KMS-11 (cell line): Measurements from ENCODE around the gene RASA3.

Experiments
- H2AFZ ChIP-seq: fragments of 200-600 bp; sonication (generic); 2 replicates; pipeline ENCODE4 v1.6.1; 2016; ENCODE audit warnings: antibody characterized with exemption, mixed run types, low read depth
- H3K27ac ChIP-seq: fragments of 200-600 bp; sonication (generic); 2 replicates; pipeline ENCODE4 v1.6.1; 2016; ENCODE audit warnings: mild to moderate bottlenecking, mixed run types
- H3K27me3 ChIP-seq: fragments of 200-600 bp; sonication (generic); 2 replicates; pipeline ENCODE4 v1.6.1; 2017; ENCODE audit warnings: mild to moderate bottlenecking, low read depth, mixed run types, moderate library complexity; ENCODE audit not compliant: insufficient read depth
- H3K36me3 ChIP-seq: fragments of 200-600 bp; sonication (generic); 2 replicates; pipeline ENCODE4 v1.6.1; 2017; ENCODE audit warnings: mild to moderate bottlenecking, mixed run types; ENCODE audit not compliant: insufficient read depth
- H3K4me1 ChIP-seq: fragments of 200-600 bp; sonication (generic); 2 replicates; pipeline ENCODE4 v1.6.1; 2016; ENCODE audit warnings: mild to moderate bottlenecking, low read depth, mixed run types; ENCODE audit not compliant: poor library complexity, severe bottlenecking
- H3K4me2 ChIP-seq: fragments of 200-600 bp; sonication (generic); 2 replicates; pipeline ENCODE4 v1.7.0; 2016; ENCODE audit warnings: mild to moderate bottlenecking, mixed run types
- H3K4me3 ChIP-seq: fragments of 200-600 bp; sonication (generic); IDR thresholded peaks from 2 replicates; pipeline ENCODE4 v1.6.1; 2017; ENCODE audit warnings: low read depth, low read length, mixed read lengths; ENCODE audit not compliant: insufficient read depth
- H3K79me2 ChIP-seq: fragments of 200-600 bp; sonication (generic); 2 replicates; pipeline ENCODE4 v1.6.1; 2016; ENCODE audit warnings: low read depth, mixed run types; ENCODE audit not compliant: insufficient read depth
- H3K9ac ChIP-seq: fragments of 200-600 bp; sonication (generic); 2 replicates; pipeline ENCODE4 v1.6.1; 2016; ENCODE audit warnings: mild to moderate bottlenecking, mixed run types
- H4K20me1 ChIP-seq: fragments of 200-600 bp; sonication (generic); 2 replicates; pipeline ENCODE4 v1.6.1; 2016; ENCODE audit warnings: mild to moderate bottlenecking, mixed run types; ENCODE audit not compliant: insufficient read depth
- CTCF ChIP-seq: fragments of 200-600 bp; sonication (generic); conservative IDR thresholded peaks from 2 replicates; pipeline ENCODE4 v1.6.1; 2017; ENCODE audit warnings: low read depth, mild to moderate bottlenecking, antibody characterized with exemption, low read length, moderate library complexity, mixed read lengths

The RASA3 gene

GRCh38 chr13:113942591-113943103 lies 189.8 kb downstream of the RASA3 start:
- H3K36me3 ChIP-seq, result no peaks in the 10 kb centered on the region
- no peaks in the 10 kb centered on the region for H4K20me1 ChIP-seq
- H3K4me2 ChIP-seq, result no peak overlapping the region
- H3K4me3 ChIP-seq, result no peak overlapping the region
- H2AFZ ChIP-seq, result no peak overlapping the region
- peaks cover 11% of the 10 kb centered on the region; the same call in 1 of the 2 replicates for H3K27me3 ChIP-seq
- no peaks in the 10 kb centered on the region for H3K4me1 ChIP-seq
- TF ChIP-seq CTCF, result no peak
- no peak overlapping the region for H3K27ac ChIP-seq
- H3K79me2 ChIP-seq, result no peaks in the 10 kb centered on the region
- no peak overlapping the region for H3K9ac ChIP-seq

- no peak overlapping the region for H3K27ac ChIP-seq
- H3K36me3 ChIP-seq, result no peaks in the 10 kb centered on the region
- H3K79me2 ChIP-seq, result no peaks in the 10 kb centered on the region
- no peak for TF ChIP-seq CTCF
- no peak overlapping the region for H3K4me3 ChIP-seq
- no peak overlapping the region for H3K4me2 ChIP-seq
- H2AFZ ChIP-seq, result no peak overlapping the region
- H3K9ac ChIP-seq, result no peak overlapping the region
- no peaks in the 10 kb centered on the region for H3K4me1 ChIP-seq
- H3K27me3 ChIP-seq, result peaks cover 12% of the 10 kb centered on the region; the same call in 1 of the 2 replicates
- H4K20me1 ChIP-seq, result no peaks in the 10 kb centered on the region
These were observed 190.7 kb downstream of the RASA3 start for GRCh38 chr13:113941571-113942191.

- H3K4me3 ChIP-seq, result no peak overlapping the region
- TF ChIP-seq CTCF, result no peak
- no peaks in the 10 kb centered on the region for H3K36me3 ChIP-seq
- H3K9ac ChIP-seq, result no peak overlapping the region
- no peak overlapping the region for H2AFZ ChIP-seq
- H3K27me3 ChIP-seq, result peaks cover 15% of the 10 kb centered on the region; the same call in 1 of the 2 replicates
- no peak overlapping the region for H3K4me2 ChIP-seq
- no peaks in the 10 kb centered on the region for H3K79me2 ChIP-seq
- H3K4me1 ChIP-seq, result no peaks in the 10 kb centered on the region
- no peak overlapping the region for H3K27ac ChIP-seq
- H4K20me1 ChIP-seq, result no peaks in the 10 kb centered on the region
These were observed 192.5 kb downstream of the RASA3 start for GRCh38 chr13:113939944-113940297.

- Histone ChIP-seq H3K79me2 (no peaks in the 10 kb centered on the region), H3K4me1 (no peaks in the 10 kb centered on the region), H4K20me1 (no peaks in the 10 kb centered on the region), H3K9ac (no peak overlapping the region), H3K36me3 (no peaks in the 10 kb centered on the region), H3K27ac (no peak overlapping the region), H2AFZ (no peak overlapping the region), H3K4me2 (no peak overlapping the region), H3K4me3 (no peak overlapping the region), H3K27me3 (peaks cover 15% of the 10 kb centered on the region; the same call in 1 of the 2 replicates)
- TF ChIP-seq CTCF, result no peak
These were observed 193.1 kb downstream of the RASA3 start for GRCh38 chr13:113939129-113939943.
